Inferior parietal cortex (tissue), 1 donor: ENCODE data around the gene NCAPH2.
"Not testable (repeated sequence)": the region's sequence is repeated elsewhere in the genome, so short reads cannot be mapped to it uniquely, and the experiment has no call there.

Source experiments
- DNase-seq: peaks from one replicate; pipeline ENCODE4 v3.0.0-alpha.2; 2016; ENCODE audit errors: extremely low spot score

The NCAPH2 gene

DNA sequence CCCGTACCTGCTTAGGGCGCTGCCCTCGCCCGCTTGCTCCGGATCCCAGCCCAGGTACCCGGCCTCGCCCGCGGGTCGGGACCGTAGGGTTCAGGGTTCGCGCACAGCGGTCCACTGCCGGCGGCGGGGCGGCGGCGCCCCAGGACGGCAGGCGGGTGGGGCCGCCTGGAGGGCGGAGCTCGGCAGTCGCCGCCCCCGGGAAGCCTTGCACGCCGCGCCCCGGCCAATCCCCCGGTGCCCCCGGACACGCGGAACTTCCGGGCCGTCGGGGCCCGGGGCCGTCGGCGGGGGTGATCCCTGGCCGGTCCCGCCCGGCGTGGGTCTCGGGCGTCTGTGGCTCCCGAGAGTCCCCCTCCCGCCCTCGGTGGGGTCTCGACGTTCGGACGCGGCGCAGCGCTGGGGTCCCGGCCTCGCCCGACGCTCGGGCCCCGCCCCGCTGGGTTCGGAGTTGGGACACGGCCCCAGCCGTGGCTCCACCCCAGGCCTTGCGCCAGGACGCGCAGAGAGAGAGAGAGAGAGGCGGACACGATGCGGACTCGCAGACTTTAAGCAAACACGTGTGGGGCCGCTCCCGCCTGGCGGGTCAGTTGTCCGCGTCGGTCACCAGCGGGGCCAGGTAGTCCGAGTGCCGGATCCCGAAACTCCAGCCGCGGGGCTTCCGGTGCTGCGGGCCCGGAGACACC, 22.0 kb downstream of the NCAPH2 start, which contains the start of gene TYMP:
TSS of gene TYMP (minus strand) at position 116 of the 683 bp plus-strand sequence. CDS start 303 bp downstream, outside the sequence.
- no peak for DNase-seq

DNA sequence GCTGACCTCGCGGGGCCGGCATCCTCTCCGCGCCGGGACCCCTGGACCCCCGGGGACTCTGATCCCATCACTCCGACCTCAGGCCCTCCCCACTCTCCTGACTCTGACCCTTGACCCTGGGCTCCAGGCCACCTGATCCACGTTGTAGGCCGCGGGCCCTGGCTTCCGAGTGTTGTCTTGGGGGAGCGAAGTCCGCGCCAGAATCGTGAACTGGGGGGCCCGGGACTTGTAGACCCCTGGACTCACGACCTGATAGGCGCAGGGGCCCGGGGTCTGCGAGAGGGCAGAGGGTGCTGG, 22.5 kb downstream of the NCAPH2 start:
- no peak for DNase-seq

DNA sequence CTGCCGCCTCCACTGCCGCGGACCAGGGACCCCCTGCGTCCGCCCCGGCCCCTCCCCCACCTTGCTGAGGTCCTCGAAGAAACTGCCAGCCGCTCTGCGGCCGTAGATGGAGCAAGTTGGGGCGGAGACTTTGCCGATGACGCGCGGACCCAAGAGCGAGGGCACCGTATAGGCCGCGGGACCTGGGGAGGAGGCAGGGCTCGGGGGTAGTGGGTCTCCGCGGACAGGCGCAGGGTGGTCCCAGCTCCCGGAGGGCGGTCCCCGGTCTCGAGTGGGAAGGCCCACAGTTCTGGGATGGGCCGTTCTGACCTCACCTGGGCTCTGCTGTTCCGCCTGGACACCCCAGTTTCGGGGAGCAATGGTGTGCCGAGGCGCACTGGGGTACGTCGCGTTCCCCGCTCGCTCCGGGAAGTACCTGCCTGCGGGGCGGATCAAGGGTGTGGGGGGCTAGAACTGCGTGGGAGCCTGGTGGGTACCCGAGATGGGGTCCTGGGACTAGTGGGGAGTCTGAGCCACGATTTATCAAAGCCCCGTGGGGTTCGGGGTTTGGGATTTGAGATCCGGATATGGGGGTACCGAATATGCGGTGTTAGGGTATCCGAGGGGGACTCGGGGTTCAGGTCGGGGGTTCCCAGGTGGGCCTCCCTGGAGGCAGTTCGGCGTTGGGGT, 23.0 kb downstream of the NCAPH2 start:
- DNase-seq, result no peak

DNA sequence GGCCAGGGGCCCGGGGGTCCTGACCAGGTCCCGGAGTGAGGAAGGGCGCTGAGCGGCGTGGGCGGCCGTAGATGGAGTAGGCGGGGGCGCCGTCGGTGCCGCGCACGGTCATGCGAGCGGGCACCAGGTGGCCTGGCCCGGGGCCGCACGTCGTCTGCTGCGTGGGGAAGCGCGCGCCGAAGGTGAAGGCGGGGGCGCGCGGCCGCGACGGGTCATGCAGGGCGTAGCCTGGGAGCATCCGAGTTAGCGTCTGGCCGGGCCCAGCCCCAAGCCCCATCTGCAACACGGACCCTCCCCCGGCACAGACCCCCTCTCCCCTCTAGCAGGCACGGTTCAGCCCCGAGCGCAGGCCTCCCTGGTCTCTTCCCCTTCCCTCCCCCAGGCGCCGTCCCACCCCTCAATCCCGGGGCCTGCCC, 23.5 kb downstream of the NCAPH2 start:
- no peak for DNase-seq

DNA sequence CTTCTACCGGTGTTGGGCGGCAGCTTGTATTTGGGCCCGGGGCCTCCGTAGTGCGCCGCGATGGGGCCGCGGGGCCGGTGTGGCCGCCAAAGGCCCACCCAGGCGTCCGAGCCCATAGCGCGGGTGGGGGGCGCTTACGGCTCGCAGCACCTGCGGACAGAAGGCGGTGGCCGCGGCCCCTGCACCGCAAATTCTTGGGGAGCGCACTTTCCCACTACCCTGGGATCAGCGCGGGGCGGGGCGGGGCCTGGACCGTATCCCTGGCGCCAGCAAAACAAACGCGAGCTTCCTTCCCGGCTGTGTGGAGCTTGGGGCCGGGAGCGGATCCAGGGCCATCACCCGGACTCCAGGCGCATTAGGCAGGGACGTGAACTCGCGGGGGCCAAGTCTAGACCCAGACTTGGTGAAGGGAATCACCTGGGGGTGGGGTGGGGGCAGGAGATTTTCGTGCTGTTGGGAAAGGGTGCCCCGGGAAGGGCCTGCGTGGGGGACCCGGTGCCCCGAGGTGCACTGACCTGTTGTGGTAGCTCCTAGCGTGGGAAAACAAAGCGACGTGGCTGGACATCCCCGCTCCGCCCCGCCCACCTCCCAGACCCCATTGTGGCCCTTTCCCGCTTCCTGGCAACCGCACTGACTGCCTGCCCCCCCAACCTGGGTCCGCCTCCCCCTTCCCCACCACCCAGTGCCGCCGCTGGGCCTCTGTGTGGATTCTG, 24.1 kb downstream of the NCAPH2 start:
- no peak for DNase-seq

DNA sequence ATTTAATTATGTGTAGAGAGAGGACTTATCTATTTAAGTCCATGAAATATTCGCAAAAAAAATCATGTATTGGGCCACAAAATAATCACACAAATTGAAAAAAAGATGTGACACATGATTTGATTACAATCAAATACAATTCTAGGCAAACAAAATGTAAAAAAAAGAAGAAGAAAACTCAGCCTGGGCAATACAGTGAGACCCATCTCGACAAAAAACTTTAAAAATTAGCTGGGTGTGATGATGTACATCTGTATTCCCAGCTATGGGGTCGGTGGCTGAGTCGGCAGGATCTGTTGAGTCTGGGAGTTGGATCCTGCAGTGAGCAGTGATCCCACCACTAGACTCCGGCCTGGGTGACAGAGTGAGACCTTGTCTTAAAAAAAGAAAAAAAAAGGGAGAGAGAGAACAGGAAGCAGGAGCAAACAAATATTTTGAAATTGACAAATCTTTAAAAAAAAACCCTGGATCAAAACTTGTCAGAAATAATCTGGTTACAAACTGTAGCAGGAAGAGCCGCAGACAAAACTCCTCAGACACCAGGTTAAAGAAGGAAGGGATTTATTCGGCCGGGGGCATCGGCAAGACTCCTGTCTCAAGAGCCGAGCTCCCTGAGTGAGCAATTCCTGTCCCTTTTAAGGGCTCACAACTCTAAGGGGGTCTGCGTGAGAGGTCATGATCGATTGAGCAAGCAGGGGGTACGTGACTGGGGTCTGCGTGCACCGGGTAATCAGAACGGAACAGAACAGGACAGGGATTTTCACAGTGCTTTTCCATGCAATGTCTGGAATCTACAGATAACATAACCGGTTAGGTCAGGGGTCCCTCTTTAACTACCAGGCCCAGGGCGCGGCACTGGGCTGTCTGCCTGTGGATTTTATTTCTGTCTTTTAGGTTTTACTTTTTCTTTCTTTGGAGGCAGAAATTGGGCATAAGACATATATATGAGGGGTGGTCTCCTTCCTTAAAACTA, 25.1 kb downstream of the NCAPH2 start:
- DNase-seq, result no peak

DNA sequence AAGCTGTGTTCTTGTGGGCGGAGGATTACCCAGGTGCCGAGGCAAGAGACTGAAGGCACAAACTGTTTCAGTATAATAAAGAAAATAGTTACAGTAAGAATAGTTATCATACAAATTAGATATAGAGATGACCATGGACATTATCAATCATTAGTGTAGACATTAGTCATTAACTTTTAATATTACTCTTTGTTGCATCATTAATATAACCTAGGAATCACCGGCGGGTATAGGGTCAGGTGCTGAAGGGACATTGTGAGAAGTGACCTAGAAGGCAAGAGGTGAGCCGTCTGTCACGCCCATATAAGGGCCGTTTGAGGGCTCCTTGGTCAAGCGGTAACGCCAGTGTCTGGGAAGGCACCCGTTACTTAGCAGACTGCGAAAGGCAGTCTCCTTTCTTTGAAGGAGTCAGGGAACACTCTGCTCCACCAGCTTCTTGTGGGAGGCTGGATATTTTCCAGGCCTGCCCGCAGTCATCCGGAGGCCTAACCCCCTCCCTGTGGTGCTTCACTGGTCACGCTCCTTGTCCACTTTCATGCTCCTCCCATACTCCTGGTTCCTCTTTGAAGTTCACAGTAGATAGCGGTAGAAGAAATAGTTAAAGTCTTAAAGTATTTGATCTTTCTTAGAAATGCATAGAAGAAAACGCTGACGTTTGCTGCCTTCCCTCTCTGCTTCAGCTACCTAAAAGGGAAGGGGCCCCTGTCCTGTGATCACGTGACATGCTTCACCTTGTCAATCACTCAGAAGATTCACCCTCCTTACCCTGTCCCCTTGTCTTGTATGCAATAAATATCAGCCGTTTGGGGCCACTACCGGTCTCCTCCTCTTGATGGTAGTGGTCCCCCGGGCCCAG, 26.1 kb downstream of the NCAPH2 start:
- not testable (repeated sequence) for DNase-seq

DNA sequence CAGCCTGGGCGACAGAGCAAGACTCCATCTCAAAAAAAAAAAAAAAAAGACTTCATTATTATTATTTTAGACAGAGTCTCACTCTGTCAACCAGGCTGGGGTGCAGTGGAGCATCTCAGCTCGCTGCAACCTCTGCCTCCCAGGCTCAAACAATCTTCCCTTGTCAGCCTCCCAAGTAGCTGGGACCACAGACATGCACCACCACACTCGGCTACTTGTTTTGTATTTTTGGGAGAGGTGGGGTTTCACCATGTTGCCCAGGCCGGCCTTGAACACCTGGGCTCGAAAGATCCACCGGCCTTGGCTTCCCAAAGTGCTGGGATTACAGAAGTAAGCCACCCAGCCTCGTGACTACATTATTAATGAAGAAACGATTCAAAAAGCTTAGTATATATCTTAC, 27.1 kb downstream of the NCAPH2 start:
- DNase-seq, result no peak

DNA sequence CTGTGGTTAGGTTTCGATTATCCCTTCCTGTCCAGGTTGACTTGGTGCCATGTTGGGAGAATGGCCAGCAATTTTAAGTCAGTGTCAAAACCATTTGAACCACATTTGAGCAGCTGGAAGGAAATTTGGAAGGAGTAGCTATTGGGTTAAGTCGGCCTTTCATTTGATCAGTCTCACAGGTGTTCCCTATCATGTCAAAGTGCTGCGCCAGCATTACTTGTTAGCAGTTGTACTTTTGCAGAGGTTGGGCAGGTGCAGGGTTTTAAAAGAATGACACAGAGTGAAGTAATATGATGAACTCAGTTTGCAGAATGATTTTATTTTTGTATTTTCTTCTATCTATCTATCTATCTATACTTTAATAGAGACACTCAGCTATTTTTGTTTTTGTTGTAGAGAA, 28.2 kb downstream of the NCAPH2 start:
- no peak for DNase-seq

DNA sequence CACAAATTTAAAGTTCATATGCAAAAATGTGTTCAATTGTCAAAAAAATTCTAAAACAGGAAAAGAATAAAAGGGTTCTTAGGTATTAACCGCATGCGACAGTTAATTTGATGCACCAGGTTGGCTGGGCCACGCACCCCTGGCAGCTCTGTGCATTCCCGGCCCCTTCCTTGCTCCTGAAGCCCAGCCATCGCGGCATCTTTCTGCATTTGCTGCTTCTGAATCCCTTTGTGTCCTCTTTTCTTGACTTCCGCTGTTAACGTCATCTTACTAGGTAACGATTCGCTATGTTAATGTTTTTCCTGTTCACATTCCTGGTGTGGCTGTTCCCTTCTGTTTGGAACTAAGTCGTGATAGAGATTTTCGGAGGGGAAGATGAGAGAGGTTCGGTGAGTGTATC, 29.7 kb downstream of the NCAPH2 start:
- no peak for DNase-seq

DNA sequence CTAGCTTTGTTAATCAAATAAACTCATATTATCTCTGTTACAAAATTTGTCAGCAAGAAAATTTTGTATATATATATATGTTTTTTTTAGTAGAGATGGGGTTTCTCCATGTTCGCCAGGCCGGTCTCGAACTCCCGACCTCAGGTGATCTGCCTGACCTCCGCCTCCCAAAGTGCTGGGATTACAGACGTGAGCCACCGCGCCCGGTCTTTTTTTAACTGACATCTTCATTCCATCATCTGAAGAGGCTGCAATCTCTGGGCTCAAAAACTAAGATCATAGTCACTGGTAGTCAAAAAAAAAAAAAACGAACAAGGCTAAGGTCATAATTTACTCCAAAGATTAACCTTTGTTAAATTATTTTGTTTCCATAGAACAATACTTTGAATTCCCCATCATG, 32.4 kb downstream of the NCAPH2 start:
- DNase-seq, result no peak

DNA sequence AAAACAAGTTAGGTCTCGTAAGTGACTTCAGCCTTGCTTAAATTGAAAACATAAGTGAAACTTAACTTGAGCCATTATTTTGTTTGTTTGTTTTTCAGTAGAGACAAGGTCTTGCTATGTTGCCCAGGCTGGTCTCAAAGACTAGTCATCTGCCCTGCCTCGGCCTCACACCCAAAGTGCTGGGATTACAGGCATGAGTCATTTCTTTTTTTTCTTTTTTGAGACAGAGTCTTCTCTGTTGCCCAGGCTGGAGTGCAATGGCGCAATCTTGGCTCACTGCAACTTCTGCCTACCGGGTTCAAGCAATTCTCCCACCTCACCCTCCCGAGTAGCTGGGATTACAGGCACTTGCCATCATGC, 33.6 kb downstream of the NCAPH2 start:
- DNase-seq, result not testable (repeated sequence)

DNA sequence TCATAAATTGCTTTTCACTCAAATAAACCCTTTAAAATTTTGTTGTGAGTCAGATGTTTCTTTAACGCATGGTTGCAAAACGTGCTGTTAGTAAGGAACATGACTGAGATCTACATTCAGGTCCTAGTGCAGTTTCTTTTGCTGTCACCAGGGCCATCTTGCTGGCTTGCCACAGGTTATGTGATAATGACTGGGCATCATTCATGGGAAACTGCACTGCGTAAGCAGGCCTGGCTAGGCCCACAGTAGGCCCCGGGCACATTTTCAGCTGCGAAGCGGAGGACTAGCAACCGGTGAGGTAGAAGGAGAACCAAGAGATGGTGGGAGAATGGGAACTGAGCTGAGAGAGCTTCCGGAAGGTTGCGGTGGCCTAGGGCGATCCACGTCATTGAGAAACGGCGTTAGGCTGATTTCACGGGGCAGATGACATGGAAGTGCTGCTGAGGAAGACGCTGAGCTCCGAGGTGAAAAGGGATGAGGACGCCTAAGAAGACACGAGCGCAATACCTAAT, 34.4 kb downstream of the NCAPH2 start:
- DNase-seq, result no peak

DNA sequence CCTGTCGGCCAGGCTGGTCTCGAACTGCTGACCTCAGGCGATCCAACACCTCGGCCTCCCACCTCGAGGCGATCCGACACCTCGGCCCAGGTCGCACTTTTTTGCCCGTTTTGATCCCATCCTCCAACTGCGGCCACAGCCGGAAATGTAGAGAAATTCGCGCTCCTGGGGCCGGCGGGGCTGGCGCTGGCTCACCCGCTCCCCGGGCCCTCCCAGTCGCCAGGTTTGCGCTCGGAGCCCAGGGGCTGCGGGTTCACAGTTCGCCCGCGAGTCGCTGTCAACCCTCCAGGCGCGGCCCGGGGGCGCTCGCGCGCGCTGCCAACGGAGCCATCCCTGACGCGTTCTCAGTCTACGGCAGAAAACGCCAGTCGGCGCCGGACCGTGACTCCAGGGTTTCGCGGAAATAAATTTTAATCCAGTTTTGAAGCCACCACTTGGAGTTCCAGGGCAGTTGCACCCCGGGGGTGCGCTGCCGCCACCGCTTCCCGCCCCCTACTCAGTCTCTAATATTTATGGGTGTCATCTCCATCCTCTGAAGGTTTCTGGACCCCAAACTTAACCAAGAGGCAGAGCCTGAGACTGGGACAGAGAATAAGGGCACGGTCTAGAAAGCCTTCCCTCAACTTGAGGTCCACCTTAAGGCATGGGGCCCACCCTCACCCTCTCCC, 36.2 kb downstream of the NCAPH2 start:
- DNase-seq, result peak; percentile 35

DNA sequence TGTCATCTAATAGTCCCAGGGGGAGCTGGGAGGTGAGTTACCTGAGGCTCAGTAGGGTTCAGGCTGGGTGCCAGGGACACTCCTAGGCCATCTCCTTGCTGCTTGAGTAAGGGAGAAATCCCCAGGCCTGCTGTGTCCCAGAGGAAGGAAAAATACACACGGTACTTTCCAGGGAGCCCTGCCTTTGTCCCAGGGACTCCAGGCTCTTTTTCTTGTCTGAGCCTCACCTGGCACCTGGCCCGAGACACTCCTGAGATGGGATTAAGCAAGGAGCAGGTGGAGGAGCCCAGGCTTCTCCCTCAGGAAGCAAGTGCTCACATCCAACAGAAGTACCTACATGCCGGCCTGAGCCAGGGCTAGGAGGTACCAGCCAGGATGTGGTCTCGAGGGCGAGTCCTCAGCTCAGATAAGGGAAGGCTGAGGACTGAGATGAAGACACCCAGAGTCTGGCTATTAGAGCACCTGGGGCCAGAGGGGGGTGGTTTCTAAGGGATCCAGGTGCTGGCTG, 36.8 kb downstream of the NCAPH2 start:
- no peak for DNase-seq

DNA sequence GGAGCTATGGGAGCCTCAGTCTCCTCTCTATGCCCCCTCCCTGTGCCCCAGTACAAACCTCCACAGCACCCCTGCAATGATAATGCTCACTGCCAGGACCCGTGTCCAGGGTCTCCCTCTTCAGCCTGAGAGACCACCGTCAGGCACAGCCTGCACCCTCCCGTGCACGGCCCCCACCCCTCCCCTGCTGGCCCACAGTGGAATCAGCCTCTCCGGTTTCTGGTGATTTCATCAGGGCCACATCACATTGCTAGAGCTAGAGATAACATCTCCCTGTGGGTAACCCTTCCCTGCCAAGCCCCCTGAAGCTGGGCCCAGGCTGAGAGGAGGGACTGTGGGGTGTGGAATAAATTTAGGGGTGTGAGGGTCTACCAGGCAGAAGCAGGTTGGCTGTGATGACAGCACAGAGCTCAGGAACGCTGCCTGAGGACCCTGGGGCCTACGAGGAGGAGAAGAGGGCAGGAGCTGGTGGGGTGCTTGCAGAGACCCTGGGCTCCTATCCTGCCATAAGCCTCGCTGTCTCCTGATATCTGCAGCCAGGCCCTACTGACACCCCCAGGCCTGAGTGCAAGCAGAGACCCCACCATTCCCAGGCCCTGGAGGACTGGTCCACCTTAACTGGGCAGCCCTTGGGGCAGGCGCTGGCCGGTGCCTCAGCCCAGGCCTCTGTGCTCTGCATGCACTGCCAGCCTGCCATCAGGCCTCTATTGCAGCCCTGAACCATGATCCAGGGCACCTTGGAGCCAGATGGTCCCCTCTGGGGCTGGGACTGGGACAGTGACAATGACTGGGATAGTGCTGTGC, 37.7 kb downstream of the NCAPH2 start, which contains the start of gene KLHDC7B:
TSS of gene KLHDC7B (plus strand) at position 378 of the 804 bp plus-strand sequence. CDS start at position 723, 345 bp downstream.
- no peak for DNase-seq

DNA sequence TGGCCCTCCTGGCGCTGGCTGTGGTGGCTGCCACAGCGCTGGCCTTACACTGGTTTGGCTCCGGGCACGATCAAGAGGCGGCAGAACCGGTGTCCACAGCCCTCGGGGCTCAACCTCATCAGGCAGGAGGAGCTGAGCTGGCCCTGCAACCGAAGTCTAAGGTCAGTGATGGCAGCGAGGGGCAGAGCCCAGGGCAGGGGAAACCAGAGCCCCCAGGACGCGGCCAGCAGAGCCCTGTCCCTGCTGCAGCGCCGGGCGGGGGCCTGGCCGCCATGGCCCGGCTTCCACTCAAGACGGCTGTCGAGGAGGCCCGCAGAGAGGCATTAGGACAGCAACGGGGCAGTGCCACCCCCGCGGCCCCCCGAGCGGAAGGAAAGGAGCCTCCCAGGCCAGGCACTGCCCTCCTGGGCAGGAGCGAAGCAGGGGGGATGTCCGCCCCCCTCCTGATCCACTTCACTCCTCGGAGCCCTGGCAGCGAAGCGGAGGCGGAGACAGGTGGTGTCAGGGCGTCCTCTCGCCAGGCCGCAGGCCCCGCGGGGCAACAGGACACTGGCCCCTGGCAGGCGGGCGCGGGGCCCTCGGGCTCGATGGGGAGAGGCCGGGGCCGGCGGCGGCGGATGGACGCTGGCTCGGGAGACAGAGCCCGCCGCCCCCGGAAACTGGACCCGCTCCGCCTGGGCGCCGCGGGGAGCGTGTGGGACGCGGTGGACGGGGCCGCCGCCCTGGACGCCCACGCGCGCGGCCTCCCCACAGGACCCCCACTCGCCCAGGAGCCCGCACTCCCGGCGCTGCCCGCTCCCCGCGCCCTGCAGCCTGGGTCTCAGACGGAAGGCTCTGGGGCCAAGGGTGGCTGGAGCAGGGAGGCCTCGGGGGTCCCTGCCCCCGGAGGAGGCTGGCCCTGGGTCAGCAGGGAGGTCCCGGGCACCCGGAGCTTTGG, 38.6 kb downstream of the NCAPH2 start:
- DNase-seq, result no peak
